GM20431 (cell line): ENCODE results near the gene DIS3L.
"Not testable (repeated sequence)": the region's sequence is repeated elsewhere in the genome, so short reads cannot be mapped to it uniquely, and the experiment has no call there.

ENCODE experiments used
- in situ Hi-C: fragments of 300-500 bp; cut with MseI, MboI; formaldehyde crosslinking; loops from one replicate; pipeline ENCODE4 v1.15.0; 2020; ENCODE audit warnings: low sequenced_read_pairs; ENCODE audit not compliant: unreplicated experiment

DIS3L gene

GRCh38 chr15:66302489-66303278 is 9.3 kb downstream of the DIS3L start:
- in situ Hi-C loops = no loop called here

- in situ Hi-C loops = not testable (repeated sequence)
Measured at GRCh38 chr15:66304425-66304824, 11.1 kb downstream of the DIS3L start.

DNA sequence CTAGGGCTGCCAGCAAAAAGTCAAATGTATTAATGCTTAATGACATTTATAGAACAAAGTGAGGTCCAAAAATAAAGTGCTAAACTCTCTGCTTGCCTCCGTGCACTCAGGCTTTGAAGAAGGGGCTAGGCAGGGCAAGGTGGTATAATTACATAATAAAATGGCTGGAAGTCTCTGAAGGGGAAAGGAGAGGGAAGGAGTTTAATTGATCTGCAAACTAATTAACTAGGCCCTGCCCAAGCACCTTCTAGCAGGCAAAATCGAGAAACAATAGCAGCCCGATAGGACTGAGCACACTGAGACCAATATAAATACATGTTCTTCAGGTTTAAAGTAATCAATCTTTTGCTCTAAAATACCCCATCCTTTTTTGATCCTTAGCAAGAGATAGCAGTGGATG is 13.0 kb downstream of the DIS3L start:
- in situ Hi-C loops = no loop called here

DNA sequence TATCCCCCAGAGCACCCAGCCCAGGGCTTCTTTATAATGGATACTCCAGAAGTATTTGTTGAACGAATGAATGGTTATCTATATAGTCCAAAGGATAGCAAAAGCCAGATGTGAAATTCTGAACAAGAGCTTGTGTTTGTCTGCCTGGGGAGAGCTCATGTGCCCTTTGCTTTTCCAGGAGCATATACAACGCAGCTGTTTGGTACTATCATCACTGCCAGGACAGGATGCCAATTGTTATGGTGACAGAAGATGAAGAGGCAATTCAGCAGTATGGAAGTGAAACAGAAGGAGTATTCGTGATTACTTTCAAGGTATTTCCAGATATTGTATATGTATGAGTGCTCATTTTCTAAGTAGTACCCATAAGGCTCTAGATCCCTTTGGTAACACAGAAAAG is 15.2 kb downstream of the DIS3L start:
- in situ Hi-C loops = no loop called here

GRCh38 chr15:66309828-66310227 is 16.5 kb downstream of the DIS3L start:
- in situ Hi-C loops = no loop called here

GRCh38 chr15:66310786-66311185 is 17.4 kb downstream of the DIS3L start:
- in situ Hi-C loops = no loop called here

GRCh38 chr15:66312144-66312543 is 18.8 kb downstream of the DIS3L start:
- in situ Hi-C loops = no loop called here

DNA sequence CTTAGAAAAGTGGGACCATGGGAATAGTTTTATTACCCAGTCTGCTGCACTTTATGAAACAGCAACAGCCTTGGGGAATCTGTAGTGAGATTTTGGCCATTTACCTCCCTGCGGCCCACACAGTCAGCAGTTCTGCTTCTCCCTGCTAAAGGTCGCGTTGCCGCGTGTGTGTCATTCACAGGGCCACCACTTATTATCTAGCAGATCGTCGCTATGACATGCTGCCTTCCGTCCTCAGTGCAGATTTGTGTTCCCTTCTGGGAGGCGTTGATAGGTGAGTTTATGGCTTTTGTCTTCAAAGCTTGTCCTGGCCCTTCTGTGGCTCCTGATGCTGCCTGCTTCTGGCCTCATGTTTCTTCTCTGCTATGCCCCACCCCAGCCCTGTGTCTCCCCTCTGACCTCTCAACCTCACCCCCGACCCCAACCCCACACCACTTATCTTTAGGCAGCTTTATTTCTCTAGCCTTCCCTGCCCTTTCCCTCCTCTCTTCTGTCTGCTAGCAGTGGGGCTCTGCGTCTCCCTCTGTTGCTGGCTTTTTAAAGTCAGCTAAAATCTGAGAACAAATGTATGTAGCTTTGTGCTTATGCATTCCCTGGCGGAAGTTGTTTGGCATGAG is 30.1 kb downstream of the DIS3L start:
- in situ Hi-C loops = no loop called here

GRCh38 chr15:66326051-66326450 is 32.7 kb downstream of the DIS3L start:
- in situ Hi-C loops = no loop called here

GRCh38 chr15:66327736-66328135 is 34.4 kb downstream of the DIS3L start:
- in situ Hi-C loops = no loop called here

DNA sequence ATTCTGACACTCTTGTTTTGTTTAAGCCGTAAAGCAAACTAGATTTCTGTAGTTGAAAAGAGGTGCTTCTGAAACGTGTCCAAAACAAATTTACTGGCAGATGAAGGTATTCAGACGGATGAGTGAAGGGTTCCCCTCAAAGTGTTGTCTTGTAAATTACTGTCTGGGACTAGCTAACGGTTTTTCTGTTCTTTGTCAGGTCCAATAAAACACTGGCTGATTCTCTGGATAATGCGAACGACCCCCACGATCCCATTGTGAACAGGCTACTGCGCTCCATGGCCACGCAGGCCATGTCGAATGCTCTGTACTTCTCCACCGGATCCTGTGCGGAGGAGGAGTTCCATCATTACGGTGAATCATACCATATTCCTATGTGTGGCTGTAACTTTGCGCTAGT is 35.4 kb downstream of the DIS3L start:
- in situ Hi-C loops = no loop called here

- in situ Hi-C loops = not testable (repeated sequence)
Measured at GRCh38 chr15:66348530-66348929, 55.2 kb downstream of the DIS3L start.

GRCh38 chr15:66356077-66356358 is 62.6 kb downstream of the DIS3L start:
- in situ Hi-C loops = no loop called here

DNA sequence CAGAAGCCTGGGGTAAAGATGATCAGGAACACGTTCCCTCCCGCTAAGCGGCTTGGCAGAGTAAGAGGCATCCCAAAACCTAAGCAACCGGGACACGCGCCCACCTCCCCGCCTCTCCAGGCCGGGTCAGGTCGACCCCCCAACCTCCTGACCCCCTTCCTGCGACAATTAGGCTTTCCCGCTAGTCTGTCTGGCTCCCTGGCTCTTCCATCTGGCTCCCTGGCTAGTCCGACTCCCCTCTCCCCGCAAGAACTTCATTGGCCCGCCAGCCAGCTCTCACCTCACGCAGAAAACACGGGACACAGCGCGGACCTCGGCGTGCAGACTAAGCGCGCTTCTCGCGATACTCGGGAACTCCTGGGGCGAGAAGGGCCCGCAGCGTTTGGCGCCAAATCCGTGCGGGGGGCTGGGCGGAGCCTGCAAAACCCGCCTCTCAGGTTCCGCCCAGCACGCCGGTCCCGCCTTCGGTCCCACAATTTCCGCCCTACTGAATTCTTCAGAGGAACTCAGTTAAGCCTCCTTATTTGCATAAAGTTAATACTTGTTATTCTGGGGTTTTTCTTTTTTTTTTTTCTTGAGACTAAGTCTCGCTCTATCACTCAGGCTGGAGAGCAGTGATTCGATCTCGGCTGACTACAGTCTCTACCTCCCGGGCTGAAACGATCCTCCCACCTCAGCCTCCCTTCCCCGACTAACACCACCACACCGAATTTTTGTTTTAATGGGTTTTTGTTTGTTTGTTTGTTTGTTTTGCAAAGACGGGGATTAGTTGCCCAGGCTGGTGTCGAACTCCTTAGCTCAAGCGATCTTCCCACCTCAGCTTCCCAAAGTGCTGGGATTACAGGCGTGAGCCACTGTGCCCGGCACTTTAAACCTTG is 63.2 kb downstream of the DIS3L start, which contains the start of gene TIPIN:
Gene TIPIN, minus strand, starts transcription at position 327 of the 878 bp plus-strand sequence. CDS start 3,738 bp downstream, outside the sequence.
- in situ Hi-C loops = no loop called here

GRCh38 chr15:66359740-66360139 is 66.4 kb downstream of the DIS3L start:
- in situ Hi-C loops = no loop called here

- in situ Hi-C loops = not testable (repeated sequence)
Measured at GRCh38 chr15:66361745-66362460, 68.5 kb downstream of the DIS3L start.

DNA sequence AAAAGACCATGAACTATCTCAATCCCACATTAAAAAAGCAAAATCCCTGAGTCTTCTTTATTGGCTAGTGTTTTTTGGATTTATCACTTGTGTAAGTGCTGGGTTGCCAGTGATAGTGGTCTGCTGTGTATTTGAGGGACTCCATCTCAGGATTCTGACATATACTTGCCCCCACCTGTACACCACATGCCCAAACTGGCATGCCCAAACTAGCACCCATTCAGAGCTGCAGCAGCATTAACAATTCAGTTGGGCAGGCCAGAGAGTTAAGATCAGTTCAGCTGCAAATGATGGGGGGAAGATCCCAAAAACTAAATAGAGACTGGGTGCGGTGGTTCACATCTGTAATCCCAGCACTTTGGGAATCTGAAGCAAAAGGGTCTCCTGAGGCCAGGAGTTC is 69.4 kb downstream of the DIS3L start:
- in situ Hi-C loops = no loop called here

DNA sequence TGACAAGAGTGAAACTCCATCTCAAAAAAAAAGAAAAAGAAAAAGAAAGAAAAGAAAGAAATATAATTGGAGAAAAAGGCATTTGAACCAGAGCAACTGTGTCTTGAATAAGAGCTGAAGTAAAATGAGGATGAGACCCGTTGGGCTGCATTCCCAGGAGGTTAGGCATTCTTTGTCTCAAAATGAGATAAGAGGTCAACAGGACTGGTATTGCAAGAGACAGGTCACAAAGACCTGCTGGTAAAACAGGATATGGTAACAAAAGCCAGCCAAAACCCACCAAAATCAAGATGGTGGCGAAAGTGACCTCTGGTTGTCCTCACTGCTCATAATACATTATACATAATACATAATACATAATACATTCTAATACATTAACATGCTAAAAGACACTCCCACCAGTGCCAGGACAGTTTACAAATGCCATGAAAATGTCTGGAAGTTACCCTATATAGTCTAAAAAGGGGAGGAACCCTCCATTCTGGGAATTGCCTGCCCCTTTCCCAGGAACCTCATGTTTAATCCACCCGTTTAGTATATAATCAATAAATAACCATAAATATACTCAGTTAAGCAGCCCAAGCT is 71.7 kb downstream of the DIS3L start:
- in situ Hi-C loops = no loop called here

DNA sequence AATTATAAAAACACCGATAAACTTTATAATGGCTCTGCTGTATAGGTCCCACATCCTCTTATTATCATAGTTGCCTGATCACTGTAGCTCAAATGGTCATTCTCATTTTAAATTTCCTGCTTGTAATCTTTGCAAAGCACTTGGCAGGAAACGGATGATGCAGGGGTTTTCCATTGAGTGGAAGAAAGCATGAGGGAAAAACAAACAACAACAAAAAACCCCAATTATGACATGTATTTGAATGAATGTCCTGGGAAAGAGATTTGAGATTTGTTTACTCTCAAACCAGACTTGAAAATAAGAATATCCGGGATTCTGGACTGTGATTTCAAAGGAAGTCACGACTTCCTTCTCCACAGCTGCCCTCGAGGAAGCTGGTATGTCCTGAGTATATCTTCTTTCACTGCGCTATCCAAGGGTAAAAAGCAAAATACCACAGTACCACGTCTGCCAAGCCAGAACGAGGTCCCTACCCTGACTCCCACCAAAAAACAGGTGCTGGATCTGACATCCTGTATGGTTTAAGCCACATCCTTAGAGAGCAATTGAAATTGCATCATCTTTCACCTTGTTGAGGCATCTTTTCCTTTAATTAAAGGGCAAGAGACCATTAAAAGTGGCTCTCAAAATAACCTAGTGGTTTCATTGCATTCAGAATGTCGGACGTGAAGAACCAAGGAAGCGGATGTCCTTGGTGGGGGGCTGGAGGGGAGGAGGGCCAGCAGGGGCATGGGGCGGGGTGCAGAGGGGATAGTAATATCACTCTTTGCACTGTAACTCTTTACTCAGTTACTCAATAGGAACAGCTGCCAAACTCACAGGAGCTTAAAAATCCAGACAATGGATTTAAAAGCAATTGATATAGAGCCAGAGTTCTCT is 76.6 kb downstream of the DIS3L start:
- in situ Hi-C loops = no loop called here
